ENCODE measurements around the gene MYADML2. TPM values are rescaled to one million over a fixed set of nuclear protein-coding genes. Genes with fewer than 3 reads are reported as not detected.

The MYADML2 gene
- total RNA-seq, 1 donor from 2014 or later = not detected

GRCh38 chr17:81968850-81969812, 22.1 kb upstream of the MYADML2 start:
- Mint-ChIP-seq H3K36me3 (no peaks in the 10 kb centered on the region), H3K4me1 (ENCODE audit: unreplicated experiment) (peaks cover 14% of the 10 kb centered on the region), H3K4me3 (no peak overlapping the region), H3K9me3 (no peaks in the 10 kb centered on the region), H3K27me3 (peaks cover 11% of the 10 kb centered on the region), H3K27ac (no peak overlapping the region)
- TF ChIP-seq CTCF (conservative IDR thresholded peaks at IDR 0.05) = no peak
- DNase-seq (ENCODE audit: extremely low spot score, unreplicated experiment) = no peak

- DNase-seq (ENCODE audit: extremely low spot score, unreplicated experiment) = no peak
- no peak for TF ChIP-seq CTCF (conservative IDR thresholded peaks at IDR 0.05)
- peak overlapping the region; percentile 72 for H3K4me3 Mint-ChIP-seq
- H3K36me3 Mint-ChIP-seq = no peaks in the 10 kb centered on the region
- peaks cover 14% of the 10 kb centered on the region for H3K4me1 Mint-ChIP-seq (ENCODE audit: unreplicated experiment)
- H3K27me3 Mint-ChIP-seq = peaks cover 19% of the 10 kb centered on the region
- no peaks in the 10 kb centered on the region for H3K9me3 Mint-ChIP-seq
- H3K27ac Mint-ChIP-seq = peak overlapping the region; percentile 75
Observed at GRCh38 chr17:81968396-81968745, 21.3 kb upstream of the MYADML2 start.

GRCh38 chr17:81967533-81968395, 20.7 kb upstream of the MYADML2 start:
- Mint-ChIP-seq H3K9me3 (no peaks in the 10 kb centered on the region), H3K27me3 (peaks cover 25% of the 10 kb centered on the region), H3K27ac (peak overlapping the region; percentile 75), H3K4me1 (ENCODE audit: unreplicated experiment) (peaks cover 14% of the 10 kb centered on the region), H3K4me3 (peak overlapping the region; percentile 72), H3K36me3 (no peaks in the 10 kb centered on the region)
- DNase-seq (ENCODE audit: extremely low spot score, unreplicated experiment) = no peak
- no peak for TF ChIP-seq CTCF (conservative IDR thresholded peaks at IDR 0.05)

GRCh38 chr17:81967244-81967532, 20.2 kb upstream of the MYADML2 start:
- no peak for TF ChIP-seq CTCF (conservative IDR thresholded peaks at IDR 0.05)
- Mint-ChIP-seq H3K4me3 (no peak overlapping the region), H3K27ac (no peak overlapping the region), H3K36me3 (no peaks in the 10 kb centered on the region), H3K4me1 (ENCODE audit: unreplicated experiment) (peaks cover 14% of the 10 kb centered on the region), H3K9me3 (no peaks in the 10 kb centered on the region), H3K27me3 (peaks cover 30% of the 10 kb centered on the region)
- DNase-seq (ENCODE audit: extremely low spot score, unreplicated experiment) = no peak

- Mint-ChIP-seq H3K36me3 (no peaks in the 10 kb centered on the region), H3K27me3 (peaks cover 32% of the 10 kb centered on the region), H3K4me3 (no peak overlapping the region), H3K4me1 (ENCODE audit: unreplicated experiment) (peaks cover 14% of the 10 kb centered on the region), H3K9me3 (no peaks in the 10 kb centered on the region), H3K27ac (no peak overlapping the region)
- no peak for TF ChIP-seq CTCF (conservative IDR thresholded peaks at IDR 0.05)
- DNase-seq (ENCODE audit: extremely low spot score, unreplicated experiment) = no peak
Observed at GRCh38 chr17:81966343-81967243, 19.6 kb upstream of the MYADML2 start.

Data from type B pancreatic cell (in vitro differentiated cells).